GM13977 (cell line): ENCODE measurements around the gene KIF20A.
A peak's percentile ranks its signal among the peaks of the same experiment; 100 is the strongest.
"Not testable (repeated sequence)": the region's sequence is repeated elsewhere in the genome, so short reads cannot be mapped to it uniquely, and the experiment has no call there.

ENCODE experiments used
- DNase-seq: peaks from one replicate; pipeline ENCODE4 v3.0.0; 2012; ENCODE audit warnings: low spot score
- CTCF ChIP-seq: IDR thresholded peaks from 2 replicates; pipeline ENCODE4 v1.5.1; 2012; ENCODE audit warnings: mild to moderate bottlenecking, control low read depth; ENCODE audit not compliant: insufficient read depth; ENCODE audit errors: extremely low read depth, missing control alignments
- in situ Hi-C: fragments of 300-500 bp; cut with MboI; formaldehyde crosslinking; loops from one replicate; pipeline ENCODE4 v1.12.0; 2022; ENCODE audit warnings: low sequenced_read_pairs, low pct_unique_long_range_greater_than_20kb, mixed read lengths, inconsistent platforms; ENCODE audit not compliant: unreplicated experiment

The KIF20A gene

GRCh38 chr5:138180183-138180782 lies 1.4 kb downstream of the KIF20A start:
- peak; percentile 65 for TF ChIP-seq CTCF
- in situ Hi-C loops, result loop anchor here (25.0 kb wide), 1 partner anchor 232 kb away; no protein-coding TSS in a partner anchor

GRCh38 chr5:138180841-138181240 lies 1.9 kb downstream of the KIF20A start:
- TF ChIP-seq CTCF, result no peak
- no peak for DNase-seq
- in situ Hi-C loops, result loop anchor here (25.0 kb wide), 1 partner anchor 231 kb away; no protein-coding TSS in a partner anchor

More at GRCh38 chr5:138180183-138180782, 1.4 kb downstream of the KIF20A start:
- peak; percentile 51 for DNase-seq

- no peak for DNase-seq
- in situ Hi-C loops, result loop anchor here (25.0 kb wide), 1 partner anchor 229 kb away; no protein-coding TSS in a partner anchor
These were observed 3.9 kb downstream of the KIF20A start for GRCh38 chr5:138182808-138183207.

DNA sequence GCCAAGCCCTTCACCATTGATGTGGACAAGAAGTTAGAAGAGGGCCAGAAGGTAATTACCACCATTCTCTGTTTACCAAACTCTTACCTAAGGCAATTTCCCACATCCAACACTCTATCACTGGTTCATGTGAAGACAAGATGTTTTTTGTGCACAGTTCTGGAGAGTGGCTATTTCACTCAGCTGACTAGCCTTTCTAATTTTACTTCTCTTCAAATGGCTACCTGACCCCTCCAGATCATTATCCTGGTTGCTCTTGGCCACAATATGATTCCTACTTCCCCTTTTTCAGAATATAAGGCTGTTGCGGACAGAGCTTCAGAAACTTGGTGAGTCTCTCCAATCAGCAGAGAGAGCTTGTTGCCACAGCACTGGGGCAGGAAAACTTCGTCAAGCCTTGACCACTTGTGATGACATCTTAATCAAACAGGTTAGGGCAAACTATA lies 7.1 kb downstream of the KIF20A start:
- in situ Hi-C loops, result loop anchor here (25.0 kb wide), 1 partner anchor 226 kb away; no protein-coding TSS in a partner anchor
- DNase-seq, result no peak
- no peak for TF ChIP-seq CTCF

More at GRCh38 chr5:138182808-138183207, 3.9 kb downstream of the KIF20A start:
- TF ChIP-seq CTCF, result no peak

GRCh38 chr5:138188626-138189025 lies 9.7 kb downstream of the KIF20A start:
- in situ Hi-C loops, result loop anchor here (25.0 kb wide), 1 partner anchor 224 kb away; no protein-coding TSS in a partner anchor
- no peak for DNase-seq

DNA sequence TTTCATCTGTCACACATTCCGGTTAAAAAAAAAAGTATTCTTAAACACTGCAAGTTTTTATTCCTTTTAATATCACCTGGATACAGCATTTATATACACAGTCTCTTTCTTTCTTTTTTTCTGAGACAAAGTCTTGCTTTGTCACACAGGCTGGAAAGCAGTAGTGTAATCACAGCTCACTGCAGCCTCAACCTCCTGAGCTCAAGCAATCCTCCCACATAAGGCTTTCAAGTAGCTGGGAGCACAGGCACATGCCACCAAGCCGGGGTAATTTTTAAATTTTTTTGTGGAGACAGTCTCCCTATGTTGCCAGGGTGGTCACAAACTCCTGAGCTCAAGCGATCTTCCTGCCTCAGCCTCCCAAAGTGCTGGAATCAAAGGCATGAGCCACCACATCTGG lies 13.9 kb downstream of the KIF20A start:
- DNase-seq, result no peak
- in situ Hi-C loops, result loop anchor here (25.0 kb wide), 1 partner anchor 219 kb away; no protein-coding TSS in a partner anchor
- no peak for TF ChIP-seq CTCF

More at GRCh38 chr5:138188626-138189025, 9.7 kb downstream of the KIF20A start:
- TF ChIP-seq CTCF, result no peak

DNA sequence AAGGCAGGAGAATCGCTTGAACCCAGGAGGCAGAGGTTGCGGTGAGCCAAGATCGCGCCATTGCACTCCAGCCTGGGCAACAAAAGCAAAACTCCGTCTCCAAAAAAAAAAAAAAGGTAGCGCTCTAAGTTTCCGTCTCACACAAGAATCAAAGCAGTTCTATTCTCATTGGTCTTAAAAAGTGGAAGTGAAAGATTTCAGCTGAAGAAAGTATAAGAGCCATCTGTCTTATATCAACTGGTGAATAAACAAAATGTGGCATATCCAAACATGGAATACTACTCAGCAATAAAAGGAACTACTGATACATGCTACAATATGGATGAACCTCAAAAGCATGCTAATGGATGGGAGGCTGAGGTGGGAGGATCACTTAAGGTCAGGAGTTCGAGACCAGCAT lies 14.9 kb downstream of the KIF20A start:
- in situ Hi-C loops, result loop anchor here (25.0 kb wide), 1 partner anchor 218 kb away; no protein-coding TSS in a partner anchor
- DNase-seq, result not testable (repeated sequence)
